ENCODE measurements around the gene GOLGA2. TPM values are rescaled to one million over a fixed set of nuclear protein-coding genes. Genes with fewer than 3 reads are reported as not detected.

Gene GOLGA2
- total and polyA plus RNA-seq, 2 of the 4 experiments (the other 2 are of a cell fraction): 118 to 146 TPM

DNA sequence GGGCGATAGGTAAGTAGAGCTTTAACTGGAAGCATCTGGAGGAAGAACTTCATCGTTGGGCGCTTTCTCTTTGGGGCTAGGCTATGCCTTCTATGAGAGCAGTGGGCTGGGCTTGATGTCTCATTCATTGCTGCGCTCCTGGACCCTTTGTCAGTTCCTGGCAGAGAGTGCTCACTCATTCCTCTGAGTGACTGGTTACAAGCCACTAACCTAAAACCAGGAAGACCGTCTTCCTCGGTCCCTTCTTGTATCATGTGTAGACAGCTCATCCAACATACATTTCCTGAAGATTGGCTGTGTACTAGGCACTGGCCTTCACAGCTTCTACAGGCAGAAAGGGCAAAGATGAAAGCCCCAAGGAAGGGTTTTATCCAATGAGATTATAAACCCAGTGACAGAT lies 6.7 kb upstream of the GOLGA2 start:
- no peak for TF ChIP-seq RCOR1 (IDR thresholded peaks at IDR 0.05; ENCODE audit: insufficient replicate concordance, low read length)
- no peak for TF ChIP-seq FOS (IDR thresholded peaks at IDR 0.05; ENCODE audit: low read depth, low read length)
- TF ChIP-seq BHLHE40 (IDR thresholded peaks at IDR 0.05; ENCODE audit: low read depth, low read length): no peak
- no peak for TF ChIP-seq MAFK (IDR thresholded peaks at IDR 0.05; ENCODE audit: low read depth, low read length)
- TF ChIP-seq CEBPB (IDR thresholded peaks at IDR 0.05; ENCODE audit: low read depth, low read length): no peak
- no peak for TF ChIP-seq CHD1 (IDR thresholded peaks at IDR 0.05; ENCODE audit: low read depth, low read length)
- TF ChIP-seq POLR2A (IDR thresholded peaks at IDR 0.05; ENCODE audit: low read depth, low read length): no peak
- no peak for TF ChIP-seq RAD21 (IDR thresholded peaks at IDR 0.05; ENCODE audit: low read length)
- TF ChIP-seq, protein P1, sequence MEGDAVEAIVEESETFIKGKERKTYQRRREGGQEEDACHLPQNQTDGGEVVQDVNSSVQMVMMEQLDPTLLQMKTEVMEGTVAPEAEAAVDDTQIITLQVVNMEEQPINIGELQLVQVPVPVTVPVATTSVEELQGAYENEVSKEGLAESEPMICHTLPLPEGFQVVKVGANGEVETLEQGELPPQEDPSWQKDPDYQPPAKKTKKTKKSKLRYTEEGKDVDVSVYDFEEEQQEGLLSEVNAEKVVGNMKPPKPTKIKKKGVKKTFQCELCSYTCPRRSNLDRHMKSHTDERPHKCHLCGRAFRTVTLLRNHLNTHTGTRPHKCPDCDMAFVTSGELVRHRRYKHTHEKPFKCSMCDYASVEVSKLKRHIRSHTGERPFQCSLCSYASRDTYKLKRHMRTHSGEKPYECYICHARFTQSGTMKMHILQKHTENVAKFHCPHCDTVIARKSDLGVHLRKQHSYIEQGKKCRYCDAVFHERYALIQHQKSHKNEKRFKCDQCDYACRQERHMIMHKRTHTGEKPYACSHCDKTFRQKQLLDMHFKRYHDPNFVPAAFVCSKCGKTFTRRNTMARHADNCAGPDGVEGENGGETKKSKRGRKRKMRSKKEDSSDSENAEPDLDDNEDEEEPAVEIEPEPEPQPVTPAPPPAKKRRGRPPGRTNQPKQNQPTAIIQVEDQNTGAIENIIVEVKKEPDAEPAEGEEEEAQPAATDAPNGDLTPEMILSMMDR (conservative IDR thresholded peaks at IDR 0.05; ENCODE audit: low read depth, low read length): no peak
- Histone ChIP-seq H2BK5ac (ENCODE audit: low read depth, low read length, poor library complexity, severe bottlenecking) (peak overlapping the region; percentile 1), H3K36me3 (ENCODE audit: control insufficient read depth, insufficient read depth, low read length) (peaks cover 16% of the 10 kb centered on the region), H4K8ac (ENCODE audit: low read depth in 2 of 2, low read length in 2 of 2) (peak overlapping the region in 1 of 2 experiments; percentile 35; a peak in 1 of 4 replicates), H3K4ac (ENCODE audit: low read depth, low read length) (no peak overlapping the region), H2BK20ac (ENCODE audit: low read depth, low read length) (no peak overlapping the region), H3K4me3 (ENCODE audit: insufficient read depth, low read depth, low read length) (no peak overlapping the region), H4K91ac (ENCODE audit: insufficient read depth, low read depth, low read length) (no peak overlapping the region), H2AK9ac (replicated peaks; ENCODE audit: low read depth, low read length, poor library complexity) (no peak overlapping the region), H3K27me3 (ENCODE audit: control insufficient read depth, insufficient read depth, low read length) (no peaks in the 10 kb centered on the region), H2AFZ (replicated peaks; ENCODE audit: low read length, poor library complexity) (no peak overlapping the region), H3K23ac (ENCODE audit: low read depth, low read length) (0 out of 2 replicates have a peak overlapping the region, but pooled peaks have one; percentile 8), H2BK120ac (ENCODE audit: low read depth, low read length) (no peak overlapping the region), H2BK15ac (ENCODE audit: low read depth, low read length) (no peak overlapping the region), H2AK5ac (ENCODE audit: low read depth, low read length) (no peak overlapping the region), H3K18ac (ENCODE audit: low read depth, low read length) (no peak overlapping the region), H3K79me1 (ENCODE audit: low read depth in 1 of 2, low read length in 2 of 2) (peaks cover 10 to 31% of the 10 kb centered on the region in 2 experiments), H3K9ac (ENCODE audit: low read depth, low read length) (no peak overlapping the region), H3K56ac (ENCODE audit: extremely low read depth, insufficient read depth, low read length) (no peak overlapping the region), H3K9me3 (ENCODE audit: control insufficient read depth, insufficient read depth, low read length) (no peaks in the 10 kb centered on the region), H3K4me1 (ENCODE audit: control insufficient read depth, insufficient read depth, low read length) (peaks cover 1% of the 10 kb centered on the region; the same call in 1 of the 2 replicates), H4K20me1 (ENCODE audit: insufficient read depth, low read length) (no peaks in the 10 kb centered on the region), H4K5ac (ENCODE audit: low read depth, low read length) (no peak overlapping the region), H3K9me1 (ENCODE audit: insufficient read depth, low read length) (peaks cover 7% of the 10 kb centered on the region), H3K4me2 (ENCODE audit: low read depth, low read length) (no peak overlapping the region), H3K14ac (replicated peaks; ENCODE audit: low read depth, low read length) (no peak overlapping the region), H3K27ac (ENCODE audit: insufficient read depth, low read length) (no peak overlapping the region)
- POLR2A ChIA-PET (ENCODE audit: unreplicated experiment): no interaction called here
- in situ Hi-C loops (cut with MboI; ENCODE audit: low sequenced_read_pairs): no loop called here
- DNase-seq: peak; percentile 76
- no peak for ATAC-seq (ENCODE audit: low read depth)
- no TSS peak for BruUV-seq (replicated peaks)
- intact Hi-C loops (cut with micrococcal nuclease): no loop called here
- CTCF ChIA-PET: interaction anchor here (1.2 kb wide), 1 partner anchor 59 kb away, joined by 3 read pairs; no protein-coding TSS in a partner anchor
- dilution Hi-C loops (cut with HindIII; ENCODE audit: low sequenced_read_pairs, unreplicated experiment): no loop called here
- no CpG with 5 or more reads among the region's 6 CpGs for WGBS, 2 experiments (ENCODE audit: extremely low coverage in 2 of 2, insufficient read length in 1 of 2)
